ENCODE data around the gene CP. TPM values are rescaled to one million over a fixed set of nuclear protein-coding genes. Genes with fewer than 3 reads are reported as not detected.
"Not testable (repeated sequence)": the region's sequence is repeated elsewhere in the genome, so short reads cannot be mapped to it uniquely, and the experiment has no call there.

Gene CP
- total RNA-seq, 4 donors from 2014 or later = 0.85 to 10.6 (median 5.4) TPM

DNA sequence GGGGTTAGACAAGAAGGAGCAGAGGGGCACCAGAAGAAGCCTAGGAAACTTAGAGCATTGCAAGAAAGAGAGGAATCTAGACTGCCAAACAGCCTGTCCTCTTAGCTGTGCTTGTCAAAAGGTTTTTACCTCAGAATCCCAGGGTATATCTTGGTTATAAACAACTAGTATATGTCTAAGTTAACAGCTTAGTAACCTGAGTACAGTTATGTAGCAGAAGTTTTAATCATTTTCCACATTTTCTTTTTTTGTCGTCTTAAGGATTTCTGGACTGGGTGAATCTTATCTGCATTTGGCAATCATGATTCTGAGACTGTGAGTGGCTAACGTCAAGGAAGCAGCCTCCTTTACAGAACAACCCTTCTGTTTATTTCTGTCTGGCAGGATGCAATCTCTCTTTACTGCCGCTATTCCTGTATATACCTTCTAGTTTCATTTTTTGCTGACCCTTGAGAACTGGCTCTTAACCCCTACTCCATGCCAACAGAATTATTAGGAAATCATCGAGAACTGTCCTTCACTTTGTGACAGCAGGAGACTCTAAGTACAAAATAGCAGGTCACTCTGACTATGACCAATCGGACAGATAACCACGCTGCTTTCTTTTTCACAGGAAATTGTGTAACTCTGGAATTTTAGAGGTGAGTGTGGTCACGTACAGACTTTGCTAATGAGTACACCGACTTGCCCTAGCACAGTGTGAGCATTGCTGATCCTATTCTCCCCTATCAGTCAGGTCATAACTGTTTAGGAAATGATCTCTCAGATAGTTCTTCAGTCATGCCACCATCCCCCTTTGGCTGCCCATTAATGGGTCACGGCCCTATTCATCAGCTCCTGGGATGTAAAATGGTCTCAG is 3.3 kb upstream of the CP start:
- H3K36me3 ChIP-seq = no peaks in the 10 kb centered on the region
- peak overlapping the region; percentile 28 to 52 (median 36) for H3K4me3 ChIP-seq
- H3K27ac ChIP-seq = peak overlapping the region; percentile 59 to 72 (median 66)
- no peaks in the 10 kb centered on the region for H3K9me3 ChIP-seq
- in situ Hi-C loops (cut with MboI; ENCODE audit: low sequenced_read_pairs in 4 of 4) = no loop called here
- intact Hi-C loops (cut with DNase I; ENCODE audit: low total_unique reads) = loop anchor here (5.0 kb wide), 1 partner anchor 43 kb away; no protein-coding TSS in a partner anchor
- H3K27me3 ChIP-seq = no peaks in the 10 kb centered on the region
- peak; percentile 90 to 93 for ATAC-seq
- DNase-seq = no peak
- TF ChIP-seq, protein P1, sequence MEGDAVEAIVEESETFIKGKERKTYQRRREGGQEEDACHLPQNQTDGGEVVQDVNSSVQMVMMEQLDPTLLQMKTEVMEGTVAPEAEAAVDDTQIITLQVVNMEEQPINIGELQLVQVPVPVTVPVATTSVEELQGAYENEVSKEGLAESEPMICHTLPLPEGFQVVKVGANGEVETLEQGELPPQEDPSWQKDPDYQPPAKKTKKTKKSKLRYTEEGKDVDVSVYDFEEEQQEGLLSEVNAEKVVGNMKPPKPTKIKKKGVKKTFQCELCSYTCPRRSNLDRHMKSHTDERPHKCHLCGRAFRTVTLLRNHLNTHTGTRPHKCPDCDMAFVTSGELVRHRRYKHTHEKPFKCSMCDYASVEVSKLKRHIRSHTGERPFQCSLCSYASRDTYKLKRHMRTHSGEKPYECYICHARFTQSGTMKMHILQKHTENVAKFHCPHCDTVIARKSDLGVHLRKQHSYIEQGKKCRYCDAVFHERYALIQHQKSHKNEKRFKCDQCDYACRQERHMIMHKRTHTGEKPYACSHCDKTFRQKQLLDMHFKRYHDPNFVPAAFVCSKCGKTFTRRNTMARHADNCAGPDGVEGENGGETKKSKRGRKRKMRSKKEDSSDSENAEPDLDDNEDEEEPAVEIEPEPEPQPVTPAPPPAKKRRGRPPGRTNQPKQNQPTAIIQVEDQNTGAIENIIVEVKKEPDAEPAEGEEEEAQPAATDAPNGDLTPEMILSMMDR (IDR thresholded peaks at IDR 0.05 in 4 of 5, conservative IDR thresholded peaks at IDR 0.05 in 1 of 5) = no peak
- TF ChIP-seq POLR2A (IDR thresholded peaks at IDR 0.05) = peak in 1 of 2 donors; percentile 19
- H3K4me1 ChIP-seq = no peaks in the 10 kb centered on the region

DNA sequence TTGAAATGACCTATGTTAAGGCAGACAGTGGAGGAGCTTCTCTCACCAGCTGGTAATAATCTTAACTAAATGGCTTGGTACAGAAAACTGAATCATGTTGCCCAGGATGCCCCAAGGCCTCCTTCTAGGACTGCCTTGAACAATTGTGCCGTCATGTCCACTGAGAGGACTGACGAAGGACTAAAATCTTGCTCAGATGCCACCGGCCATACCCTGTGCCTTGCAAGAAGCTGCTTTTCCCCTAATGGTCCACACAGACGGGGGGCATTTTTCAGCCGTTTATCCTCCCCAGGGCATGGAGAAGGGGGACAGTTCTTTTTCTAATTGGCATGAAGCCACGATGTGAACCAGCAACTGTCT is 1.8 kb upstream of the CP start:
- Histone ChIP-seq H3K4me1 (no peaks in the 10 kb centered on the region), H3K9me3 (no peaks in the 10 kb centered on the region), H3K4me3 (no peak overlapping the region), H3K27ac (no peak overlapping the region), H3K36me3 (no peaks in the 10 kb centered on the region), H3K27me3 (no peaks in the 10 kb centered on the region)
- TF ChIP-seq POLR2A (IDR thresholded peaks at IDR 0.05) = no peak
- TF ChIP-seq, protein P1 (IDR thresholded peaks at IDR 0.05 in 4 of 5, conservative IDR thresholded peaks at IDR 0.05 in 1 of 5) = no peak
- ATAC-seq = no peak
- in situ Hi-C loops (cut with MboI; ENCODE audit: low sequenced_read_pairs in 4 of 4) (no loop called here), intact Hi-C loops (cut with DNase I; ENCODE audit: low total_unique reads) (no loop called here)
- no peak for DNase-seq

DNA sequence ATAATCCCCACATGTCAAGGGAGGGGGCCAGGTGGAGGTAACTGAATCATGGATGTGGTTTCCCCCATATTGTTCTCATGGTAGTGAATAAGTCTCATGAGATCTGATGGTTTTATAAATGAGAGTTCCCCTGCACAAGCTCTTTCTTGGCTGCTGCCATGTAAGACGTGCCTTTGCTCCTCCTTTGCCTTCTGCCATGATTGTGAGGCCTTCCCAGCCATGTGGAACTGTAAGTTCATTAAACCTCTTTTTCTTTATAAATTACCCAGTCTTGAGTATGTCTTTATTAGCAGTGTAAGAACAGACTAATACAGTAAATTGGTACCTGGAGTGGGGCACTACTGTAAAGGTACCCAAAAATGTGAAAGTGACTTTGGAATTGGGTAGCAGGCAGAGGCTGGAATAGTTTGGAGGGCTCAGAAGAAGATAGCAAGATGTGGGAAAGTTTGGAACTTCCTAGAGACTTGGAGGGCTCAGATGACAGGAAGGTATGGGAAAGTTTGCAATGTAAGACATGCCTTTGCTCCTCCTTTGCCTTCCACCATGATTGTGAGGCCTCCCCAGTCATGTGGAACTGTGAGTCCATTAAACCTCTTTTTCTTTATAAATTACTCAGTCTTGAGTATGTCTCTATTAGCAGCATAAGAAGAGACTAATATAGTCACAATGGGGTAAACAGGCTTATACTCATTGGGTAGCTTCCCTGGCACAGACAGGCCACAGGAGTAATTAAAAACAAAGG is 2.1 kb downstream of the CP start:
- in situ Hi-C loops (cut with MboI; ENCODE audit: low sequenced_read_pairs in 4 of 4); H3K27me3 ChIP-seq; H3K4me3 ChIP-seq; ATAC-seq; H3K9me3 ChIP-seq; H3K27ac ChIP-seq; H3K36me3 ChIP-seq; H3K4me1 ChIP-seq; intact Hi-C loops (cut with DNase I; ENCODE audit: low total_unique reads); DNase-seq: not testable (repeated sequence)

DNA sequence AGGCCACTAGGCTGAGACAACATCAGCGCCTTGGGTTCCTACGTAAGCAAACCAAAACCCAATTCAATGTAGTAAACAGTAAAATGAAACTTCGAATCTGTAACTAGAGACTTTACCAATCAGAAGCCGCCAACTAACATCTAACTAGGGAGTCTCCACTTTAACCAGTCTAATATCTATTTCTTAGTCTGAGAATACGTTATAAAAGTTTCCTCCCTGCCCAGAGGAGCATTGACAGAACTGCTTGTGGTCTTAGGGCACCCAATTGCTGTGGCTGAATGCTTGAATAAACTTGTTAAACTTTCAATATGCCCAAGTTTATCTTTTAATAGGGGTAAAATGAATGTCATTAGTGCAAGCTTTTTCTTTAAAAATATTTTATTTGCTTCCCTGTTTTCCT is 4.3 kb downstream of the CP start:
- no peak for DNase-seq
- in situ Hi-C loops (cut with MboI; ENCODE audit: low sequenced_read_pairs in 4 of 4) = no loop called here
- peaks cover 0 to 3% of the 10 kb centered on the region in 2 donors for H3K4me1 ChIP-seq
- no peak overlapping the region for H3K4me3 ChIP-seq
- ATAC-seq = no peak
- H3K9me3 ChIP-seq = no peaks in the 10 kb centered on the region
- intact Hi-C loops (cut with DNase I; ENCODE audit: low total_unique reads) = no loop called here
- H3K36me3 ChIP-seq = no peaks in the 10 kb centered on the region
- H3K27me3 ChIP-seq = no peaks in the 10 kb centered on the region
- TF ChIP-seq, protein P1 (IDR thresholded peaks at IDR 0.05 in 4 of 5, conservative IDR thresholded peaks at IDR 0.05 in 1 of 5) = no peak
- TF ChIP-seq POLR2A (IDR thresholded peaks at IDR 0.05) = no peak
- H3K27ac ChIP-seq = no peak overlapping the region

DNA sequence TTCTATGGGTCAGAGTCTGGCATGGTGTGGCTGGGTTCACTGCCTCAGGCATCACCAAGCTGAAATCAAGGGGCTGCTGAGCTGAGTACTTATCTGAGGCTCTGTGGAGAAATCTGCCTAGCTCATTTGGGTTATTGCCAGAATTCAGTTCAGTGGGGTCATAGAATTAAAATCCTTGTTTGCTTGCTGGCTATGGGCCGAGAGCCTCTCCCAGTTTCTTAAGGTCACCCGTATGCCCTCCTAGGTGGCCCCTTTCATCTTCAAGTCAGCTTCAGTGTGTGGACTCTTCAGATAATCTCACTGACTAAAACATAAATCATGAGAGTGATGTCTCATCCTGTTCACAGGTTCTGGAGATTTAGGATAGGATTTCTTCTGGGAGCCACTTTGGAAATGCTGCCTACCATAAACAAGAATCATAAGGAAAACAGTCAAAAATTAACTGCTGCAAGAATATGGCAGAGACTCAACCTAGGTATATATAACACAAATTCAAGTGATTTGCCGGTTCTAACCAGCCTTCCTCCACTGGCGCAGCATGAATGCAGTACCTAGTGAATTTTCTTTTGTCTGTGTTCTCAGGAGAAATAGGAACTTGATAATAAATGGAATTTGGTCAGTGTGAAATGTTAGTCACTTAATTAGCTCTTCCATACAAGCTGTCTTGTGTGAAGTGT is 5.3 kb downstream of the CP start:
- Histone ChIP-seq H3K4me1 (peaks cover 0 to 3% of the 10 kb centered on the region in 2 donors), H3K27ac (peak overlapping the region in 2 of 4 donors; percentile 20 to 37), H3K36me3 (no peaks in the 10 kb centered on the region), H3K27me3 (no peaks in the 10 kb centered on the region), H3K4me3 (no peak overlapping the region), H3K9me3 (no peaks in the 10 kb centered on the region)
- TF ChIP-seq, protein P1 (IDR thresholded peaks at IDR 0.05 in 4 of 5, conservative IDR thresholded peaks at IDR 0.05 in 1 of 5) = no peak
- no peak for TF ChIP-seq POLR2A (IDR thresholded peaks at IDR 0.05)
- in situ Hi-C loops (cut with MboI; ENCODE audit: low sequenced_read_pairs in 4 of 4) (no loop called here), intact Hi-C loops (cut with DNase I; ENCODE audit: low total_unique reads) (no loop called here)
- ATAC-seq = no peak
- no peak for DNase-seq
